Caco-2 (cell line): Measurements from ENCODE around the gene ALDH3B2. TPM values are rescaled to one million over a fixed set of nuclear protein-coding genes. Genes with fewer than 3 reads are reported as not detected.

Source experiments
- BruUV-seq: library from RNA; stranded (reverse); fragments of 400-500 nt; replicated peaks from 2 replicates; lab custom pipeline; 2021; lab: Mats Ljungman, UMichigan
- CTCF ChIA-PET: fragments of 300-600 bp; sonication (Branson Sonifier 250); formaldehyde crosslinking; loops from one replicate; lab custom pipeline; 2022; ENCODE audit warnings: antibody characterized with exemption; lab: Charles Lee
- POLR2A ChIA-PET: fragments of 300-600 bp; sonication (Branson Sonifier 250); formaldehyde crosslinking; loops from one replicate; lab custom pipeline; 2022; ENCODE audit warnings: antibody characterized with exemption; lab: Charles Lee
- DNase-seq, 2 experiments: peaks; one replicate each; pipeline versions ENCODE4 v3.0.0 to v3.0.0-alpha.2; 2020 to 2022
- H3K27me3 ChIP-seq: replicated peaks from 2 replicates; pipeline ENCODE4 v1.6.0; 2011; ENCODE audit warnings: low read length; ENCODE audit not compliant: control insufficient read depth, insufficient read depth
- H3K36me3 ChIP-seq: 2 replicates; pipeline ENCODE4 v1.5.1; 2011; ENCODE audit warnings: low read length; ENCODE audit not compliant: control insufficient read depth, insufficient read depth
- H3K4me1 ChIP-seq: fragments of 250-450 bp; sonication (Bioruptor Pico); 2 replicates; pipeline ENCODE4 v1.5.1; 2020; ENCODE audit warnings: mild to moderate bottlenecking
- H3K4me3 ChIP-seq: 2 replicates; pipeline ENCODE4 v1.5.1; 2011; ENCODE audit warnings: low read depth, mild to moderate bottlenecking, control low read depth, low read length
- H3K9me3 ChIP-seq: fragments of 250-450 bp; sonication (Bioruptor Pico); 2 replicates; pipeline ENCODE4 v1.5.1; 2020; ENCODE audit warnings: mild to moderate bottlenecking, moderate library complexity
- H3K27ac Mint-ChIP-seq: one replicate; pipeline ENCODE4 v1.8.0; 2022; ENCODE audit warnings: mixed read lengths; ENCODE audit not compliant: unreplicated experiment
- H3K27me3 Mint-ChIP-seq: one replicate; pipeline ENCODE4 v1.8.0; 2022; ENCODE audit warnings: mixed read lengths; ENCODE audit not compliant: insufficient read depth, unreplicated experiment
- H3K36me3 Mint-ChIP-seq: one replicate; pipeline ENCODE4 v1.8.0; 2022; ENCODE audit warnings: mild to moderate bottlenecking, mixed read lengths; ENCODE audit not compliant: insufficient read depth, unreplicated experiment
- H3K4me1 Mint-ChIP-seq: one replicate; pipeline ENCODE4 v1.8.0; 2022; ENCODE audit warnings: low read depth, mixed read lengths; ENCODE audit not compliant: unreplicated experiment
- H3K4me3 Mint-ChIP-seq: one replicate; pipeline ENCODE4 v1.8.0; 2022; ENCODE audit warnings: mild to moderate bottlenecking, moderate library complexity, mixed read lengths; ENCODE audit not compliant: unreplicated experiment
- H3K9me3 Mint-ChIP-seq: one replicate; pipeline ENCODE4 v1.8.0; 2022; ENCODE audit warnings: mixed read lengths; ENCODE audit not compliant: unreplicated experiment
- CTCF ChIP-seq, 2 experiments: fragments of 200-600 bp in 1 of 2; IDR thresholded peaks; 1 replicate in 1 of 2; 2 replicates in 1 of 2; pipeline versions ENCODE4 v1.5.1 to v1.8.0; 2011 to 2022; ENCODE audit warnings: antibody characterized with exemption in 1 of 2, control low read depth in 1 of 2, inconsistent platforms in 1 of 2, low read depth in 1 of 2, low read length in 1 of 2, mild to moderate bottlenecking in 1 of 2, moderate library complexity in 1 of 2; ENCODE audit not compliant: insufficient read depth in 1 of 2, severe bottlenecking in 1 of 2, unreplicated experiment in 1 of 2
- intact Hi-C: fragments of 100-400 bp; cut with micrococcal nuclease; formaldehyde crosslinking; loops from one replicate; pipeline ENCODE4 v1.10.0; 2022; ENCODE audit not compliant: unreplicated experiment
- total RNA-seq: library from RNA; stranded (reverse); gene quantifications from 2 replicates; pipeline ENCODE4 v1.2.3, GENCODE V29; 2022

ALDH3B2 gene
- total RNA-seq, 1 experiment from 2014 or later = 0.54 TPM

GRCh38 chr11:67698247-67698646 lies 23.8 kb upstream of the ALDH3B2 start:
- DNase-seq = peak in 1 of 2 experiments; percentile 40
- Mint-ChIP-seq H3K9me3 (peaks cover 22% of the 10 kb centered on the region), H3K27ac (no peak overlapping the region), H3K4me3 (no peak overlapping the region), H3K36me3 (no peaks in the 10 kb centered on the region), H3K4me1 (peaks cover 4% of the 10 kb centered on the region), H3K27me3 (no peaks in the 10 kb centered on the region)
- Histone ChIP-seq H3K4me1 (no peaks in the 10 kb centered on the region), H3K36me3 (no peaks in the 10 kb centered on the region), H3K27me3 (no peaks in the 10 kb centered on the region), H3K9me3 (peaks cover 26% of the 10 kb centered on the region), H3K4me3 (no peak overlapping the region)
- CTCF ChIA-PET = interaction anchor here (0.7 kb wide), 1 partner anchor 53 kb away, joined by 3 read pairs; no protein-coding TSS in a partner anchor
- TF ChIP-seq CTCF (IDR thresholded peaks at IDR 0.05; ENCODE audit: insufficient read depth in 1 of 2, low read depth in 1 of 2, low read length in 1 of 2, severe bottlenecking in 1 of 2, unreplicated experiment in 1 of 2) = no peak
- intact Hi-C loops = no loop called here
- no TSS peak for BruUV-seq
- POLR2A ChIA-PET = no interaction called here

GRCh38 chr11:67697846-67698245 lies 23.4 kb upstream of the ALDH3B2 start:
- no peak for DNase-seq
- H3K4me3 ChIP-seq = no peak overlapping the region
- H3K9me3 Mint-ChIP-seq = peaks cover 22% of the 10 kb centered on the region
- TF ChIP-seq CTCF (IDR thresholded peaks at IDR 0.05; ENCODE audit: insufficient read depth in 1 of 2, low read depth in 1 of 2, low read length in 1 of 2, severe bottlenecking in 1 of 2, unreplicated experiment in 1 of 2) = no peak
- no peaks in the 10 kb centered on the region for H3K27me3 Mint-ChIP-seq
- H3K36me3 ChIP-seq = no peaks in the 10 kb centered on the region
- H3K9me3 ChIP-seq = peaks cover 26% of the 10 kb centered on the region
- no peaks in the 10 kb centered on the region for H3K27me3 ChIP-seq
- intact Hi-C loops = no loop called here
- peaks cover under 1% of the 10 kb centered on the region for H3K4me1 Mint-ChIP-seq
- BruUV-seq = no TSS peak
- H3K4me1 ChIP-seq = no peaks in the 10 kb centered on the region
- H3K36me3 Mint-ChIP-seq = no peaks in the 10 kb centered on the region
- no peak overlapping the region for H3K4me3 Mint-ChIP-seq
- ChIA-PET POLR2A (no interaction called here), CTCF (no interaction called here)
- no peak overlapping the region for H3K27ac Mint-ChIP-seq

GRCh38 chr11:67696998-67697397 lies 22.6 kb upstream of the ALDH3B2 start:
- H3K4me3 Mint-ChIP-seq = no peak overlapping the region
- ChIA-PET CTCF (no interaction called here), POLR2A (no interaction called here)

More at GRCh38 chr11:67696998-67697397, 22.6 kb upstream of the ALDH3B2 start:
- Mint-ChIP-seq H3K27ac (no peak overlapping the region), H3K9me3 (peaks cover 22% of the 10 kb centered on the region), H3K4me1 (no peaks in the 10 kb centered on the region), H3K27me3 (no peaks in the 10 kb centered on the region), H3K36me3 (no peaks in the 10 kb centered on the region)
- Histone ChIP-seq H3K27me3 (no peaks in the 10 kb centered on the region), H3K4me1 (no peaks in the 10 kb centered on the region), H3K36me3 (no peaks in the 10 kb centered on the region), H3K9me3 (peaks cover 26% of the 10 kb centered on the region), H3K4me3 (no peak overlapping the region)
- DNase-seq = peak in 1 of 2 experiments; percentile 18
- no TSS peak for BruUV-seq
- intact Hi-C loops = no loop called here
- TF ChIP-seq CTCF (IDR thresholded peaks at IDR 0.05; ENCODE audit: insufficient read depth in 1 of 2, low read depth in 1 of 2, low read length in 1 of 2, severe bottlenecking in 1 of 2, unreplicated experiment in 1 of 2) = no peak
